ENCODE results near the gene CSPG4. TPM values are rescaled to one million over a fixed set of nuclear protein-coding genes. Genes with fewer than 3 reads are reported as not detected.

The CSPG4 gene
- total and polyA plus RNA-seq, 2 of the 13 experiments (the other 11 are each of a cell fraction or from before 2014, with no cell fraction given): 0.01 to 0.04 TPM

- TF ChIP-seq ZNF264 (CRISPR knock-in tag; IDR thresholded peaks at IDR 0.05) (peak; percentile 43; the same call in 1 of the 2 replicates), YEATS4 (CRISPR knock-in tag; IDR thresholded peaks at IDR 0.05; ENCODE audit: borderline replicate concordance) (peak; percentile 92), ZC3H13 (CRISPR knock-in tag; IDR thresholded peaks at IDR 0.05) (peak; percentile 20), ZNF121 (CRISPR knock-in tag; IDR thresholded peaks at IDR 0.05) (0 out of 2 replicates have a peak, but pooled peaks have one; percentile 7), ETV5 (CRISPR knock-in tag; IDR thresholded peaks at IDR 0.05; ENCODE audit: borderline replicate concordance) (peak; percentile 92), ZFP91 (CRISPR knock-in tag; IDR thresholded peaks at IDR 0.05; ENCODE audit: borderline replicate concordance) (peak; percentile 98), ZBED4 (CRISPR knock-in tag; IDR thresholded peaks at IDR 0.05; ENCODE audit: borderline replicate concordance) (peak; percentile 54; the same call in 1 of the 2 replicates), ZNF672 (CRISPR knock-in tag; IDR thresholded peaks at IDR 0.05) (no peak), NFKBIZ (CRISPR knock-in tag; IDR thresholded peaks at IDR 0.05) (peak; percentile 50; the same call in 1 of the 2 replicates), ZNF800 (CRISPR knock-in tag; IDR thresholded peaks at IDR 0.05) (no peak), AHDC1 (CRISPR knock-in tag; IDR thresholded peaks at IDR 0.05; ENCODE audit: borderline replicate concordance) (peak; percentile 65; the same call in 1 of the 2 replicates)
Observed at GRCh38 chr15:75625542-75626347, 86.9 kb downstream of the CSPG4 start, which contains the start of gene SNUPN (continued).

Data from HepG2 (cell line).